HCT116 (cell line): ENCODE results near the gene STK32B. TPM values are rescaled to one million over a fixed set of nuclear protein-coding genes. Genes with fewer than 3 reads are reported as not detected.

Experiments used
- ATAC-seq: fragments of 200-7000 bp; cut with Tn5 transposase; 2 replicates; pipeline ENCODE4 v1.9.1; 2020; ENCODE audit warnings: mild to moderate bottlenecking, moderate library complexity
- BruUV-seq: library from RNA; stranded (reverse); fragments of 400-500 nt; replicated peaks from 2 replicates; lab custom pipeline; 2021; lab: Mats Ljungman, UMichigan
- CTCF ChIA-PET: fragments of 300-600 bp; sonication (Branson Sonifier 250); formaldehyde crosslinking; loops from one replicate; lab custom pipeline; 2021; ENCODE audit warnings: antibody characterized with exemption; lab: Charles Lee
- POLR2A ChIA-PET: fragments of 300-600, 350-600 bp; sonication (Branson Sonifier 250); formaldehyde crosslinking; loops from one replicate; lab custom pipeline; 2021; ENCODE audit warnings: antibody characterized with exemption; lab: Charles Lee
- RAD21 ChIA-PET, 2 experiments: fragments of 300-600 bp; sonication (Branson Sonifier 250); formaldehyde crosslinking; loops; one replicate each; lab custom pipeline; 2023; ENCODE audit warnings: low total read pairs in 2 of 2; ENCODE audit not compliant: uncharacterized antibody in 2 of 2, unreplicated experiment in 2 of 2, low non-redundant PET in 1 of 2; lab: Charles Lee
- DNase-seq: peaks from one replicate; pipeline ENCODE4 v3.0.0-alpha.2; 2010; ENCODE audit warnings: low read depth, low spot score
- H2AFZ ChIP-seq: fragments of 200-600 bp; shearing (Covaris generic), sonication (generic); 2 replicates; pipeline ENCODE4 v1.6.1; 2017; ENCODE audit warnings: low read depth, mixed run types, mixed read lengths, antibody characterized with exemption, low read length; ENCODE audit not compliant: poor library complexity, severe bottlenecking
- H3K27ac ChIP-seq: 2 replicates; pipeline ENCODE4 v1.5.1; 2012; ENCODE audit warnings: low read depth, low read length
- H3K27me3 ChIP-seq: fragments of 200-600 bp; sonication (generic); 2 replicates; pipeline ENCODE4 v1.6.1; 2016; ENCODE audit warnings: mixed run types, low read length, mixed read lengths; ENCODE audit not compliant: insufficient read depth
- H3K36me3 ChIP-seq, 2 experiments: fragments of 200-500 bp in 1 of 2; fragments of 200-600 bp in 1 of 2; sonication (Bioruptor generic) in 1 of 2; sonication (generic) in 1 of 2; 2 replicates each; pipeline versions ENCODE4 v1.5.1 to v1.6.1; 2014 to 2016; ENCODE audit warnings: low read length in 2 of 2, inconsistent platforms in 1 of 2, mixed read lengths in 1 of 2, mixed run types in 1 of 2; ENCODE audit not compliant: insufficient read depth in 2 of 2, control insufficient read depth in 1 of 2
- H3K4me1 ChIP-seq, 2 experiments: fragments of 200-600 bp in 1 of 2; sonication (generic) in 1 of 2; 2 replicates each; pipeline versions ENCODE4 v1.5.1 to v1.6.1; 2012 to 2017; ENCODE audit warnings: low read length in 2 of 2, inconsistent platforms in 1 of 2, mild to moderate bottlenecking in 1 of 2, mixed read lengths in 1 of 2, mixed run types in 1 of 2, moderate library complexity in 1 of 2; ENCODE audit not compliant: insufficient read depth in 2 of 2, control insufficient read depth in 1 of 2
- H3K4me2 ChIP-seq: fragments of 200-600 bp; sonication (generic); 2 replicates; pipeline ENCODE4 v1.6.1; 2017; ENCODE audit warnings: mixed run types, low read length, mixed read lengths
- H3K4me3 ChIP-seq, 2 experiments: fragments of 200-600 bp in 1 of 2; sonication (generic) in 1 of 2; replicated peaks in 1 of 2; 2 replicates each; pipeline ENCODE4 v1.5.1; 2011 to 2016; ENCODE audit warnings: low read length in 2 of 2, control low read depth in 1 of 2, low read depth in 1 of 2, mild to moderate bottlenecking in 1 of 2, mixed read lengths in 1 of 2, mixed run types in 1 of 2
- H3K79me2 ChIP-seq: fragments of 200-600 bp; sonication (generic); 2 replicates; pipeline ENCODE4 v1.6.1; 2017; ENCODE audit warnings: mild to moderate bottlenecking, mixed run types, low read length, moderate library complexity, mixed read lengths; ENCODE audit not compliant: insufficient read depth
- H3K9ac ChIP-seq: fragments of 200-600 bp; sonication (generic); 2 replicates; pipeline ENCODE4 v1.6.1; 2016; ENCODE audit warnings: low read length, mixed read lengths
- H3K9me2 ChIP-seq: fragments of 200-600 bp; sonication (generic), shearing (Covaris generic); 2 replicates; pipeline ENCODE4 v1.6.1; 2017; ENCODE audit warnings: mixed run types, mild to moderate bottlenecking, moderate library complexity; ENCODE audit not compliant: insufficient read depth
- H3K9me3 ChIP-seq, 2 experiments: fragments of 200-500 bp in 1 of 2; fragments of 200-600 bp in 1 of 2; sonication (Bioruptor generic) in 1 of 2; sonication (generic) in 1 of 2; 2 replicates each; pipeline ENCODE4 v1.6.1; 2014 to 2017; ENCODE audit warnings: low read length in 2 of 2, mixed read lengths in 2 of 2, inconsistent platforms in 1 of 2, low read depth in 1 of 2, mild to moderate bottlenecking in 1 of 2, mixed run types in 1 of 2, moderate library complexity in 1 of 2; ENCODE audit not compliant: control insufficient read depth in 1 of 2, insufficient read depth in 1 of 2
- H4K20me1 ChIP-seq: fragments of 200-600 bp; sonication (generic), shearing (Covaris generic); 2 replicates; pipeline ENCODE4 v1.6.1; 2017; ENCODE audit warnings: mixed run types, mild to moderate bottlenecking, moderate library complexity; ENCODE audit not compliant: insufficient read depth
- ATF3 ChIP-seq: IDR thresholded peaks from 2 replicates; pipeline ENCODE4 v1.6.1; 2012
- CBX3 ChIP-seq: IDR thresholded peaks from 2 replicates; pipeline ENCODE4 v1.6.1; 2012; ENCODE audit warnings: low read depth
- CEBPB ChIP-seq: IDR thresholded peaks from 2 replicates; pipeline ENCODE4 v1.6.1; 2012; ENCODE audit warnings: low read depth
- ELF1 ChIP-seq: IDR thresholded peaks from 2 replicates; pipeline ENCODE4 v1.6.1; 2012; ENCODE audit warnings: low read depth, borderline replicate concordance
- EZH2 ChIP-seq: fragments of 200-600 bp; sonication (generic); IDR thresholded peaks from 2 replicates; pipeline ENCODE4 v1.6.1; 2017; ENCODE audit warnings: antibody characterized with exemption, mixed run types
- EZH2phosphoT487 ChIP-seq: fragments of 200-600 bp; IDR thresholded peaks from 2 replicates; pipeline ENCODE4 v1.6.1; 2018; ENCODE audit warnings: antibody characterized with exemption, borderline replicate concordance
- FOSL1 ChIP-seq: IDR thresholded peaks from 2 replicates; pipeline ENCODE4 v1.6.1; 2012; ENCODE audit warnings: low read depth
- MAX ChIP-seq: IDR thresholded peaks from 2 replicates; pipeline ENCODE4 v1.6.1; 2012
- POLR2A ChIP-seq: IDR thresholded peaks from 2 replicates; pipeline ENCODE4 v1.7.0; 2011; ENCODE audit warnings: borderline replicate concordance; ENCODE audit not compliant: insufficient read depth, insufficient read length; ENCODE audit errors: extremely low read depth
- POLR2AphosphoS5 ChIP-seq: IDR thresholded peaks from 2 replicates; pipeline ENCODE4 v1.6.1; 2011; ENCODE audit warnings: mild to moderate bottlenecking, low read depth, low read length, moderate library complexity
- RAD21 ChIP-seq: IDR thresholded peaks from 2 replicates; pipeline ENCODE4 v1.6.1; 2012; ENCODE audit warnings: low read depth, mild to moderate bottlenecking
- REST ChIP-seq: IDR thresholded peaks from 2 replicates; pipeline ENCODE4 v1.6.1; 2012; ENCODE audit warnings: low read depth
- SIN3A ChIP-seq: IDR thresholded peaks from 2 replicates; pipeline ENCODE4 v1.6.1; 2012; ENCODE audit warnings: low read depth
- SRF ChIP-seq: IDR thresholded peaks from 2 replicates; pipeline ENCODE4 v1.6.1; 2012; ENCODE audit warnings: low read depth
- TCF7L2 ChIP-seq: IDR thresholded peaks from 2 replicates; pipeline ENCODE4 v1.7.0; 2011; ENCODE audit warnings: borderline replicate concordance, inconsistent platforms; ENCODE audit not compliant: insufficient read depth, insufficient read length; ENCODE audit errors: extremely low read depth
- YY1 ChIP-seq: IDR thresholded peaks from 2 replicates; pipeline ENCODE4 v1.6.1; 2011; ENCODE audit warnings: low read length, low read depth, moderate library complexity, mild to moderate bottlenecking; ENCODE audit not compliant: insufficient replicate concordance; ENCODE audit errors: extremely low read depth
- ZBTB33 ChIP-seq: IDR thresholded peaks from 2 replicates; pipeline ENCODE4 v1.6.1; 2011; ENCODE audit warnings: mild to moderate bottlenecking, low read length, moderate library complexity; ENCODE audit not compliant: insufficient replicate concordance; ENCODE audit errors: extremely low read depth
- ZFX ChIP-seq: fragments of 450-650 bp; IDR thresholded peaks from 2 replicates; pipeline ENCODE4 v1.6.1; 2017
- ZNF274 ChIP-seq: fragments of 200-500 bp; sonication (Bioruptor generic); IDR thresholded peaks from 2 replicates; pipeline ENCODE4 v1.6.1; 2014; ENCODE audit warnings: mild to moderate bottlenecking, low read depth, low read length, inconsistent platforms
- intact Hi-C: fragments of 100-400 bp; cut with micrococcal nuclease; formaldehyde crosslinking; loops from 2 replicates; pipeline ENCODE4 v1.10.0; 2022
- total RNA-seq: library from RNA; stranded (reverse); gene quantifications from one replicate; pipeline ENCODE4 v1.2.1, GENCODE V29; 2021; ENCODE audit not compliant: unreplicated experiment
- TF ChIP-seq, protein P1 (sequence below), 3 experiments: fragments of 200-600 bp in 1 of 3; sonication (generic) in 1 of 3; IDR thresholded peaks in 2 of 3; conservative IDR thresholded peaks in 1 of 3; 2 replicates each; pipeline ENCODE4 v1.5.1; 2012 to 2017; ENCODE audit warnings: low read depth in 2 of 3, low read length in 2 of 3, antibody characterized with exemption in 1 of 3, borderline replicate concordance in 1 of 3, control low read depth in 1 of 3, mild to moderate bottlenecking in 1 of 3, mixed read lengths in 1 of 3, mixed run types in 1 of 3, moderate library complexity in 1 of 3; ENCODE audit not compliant: insufficient read depth in 1 of 3

STK32B gene
- total RNA-seq, 1 experiment from 2014 or later, result not detected

- ChIA-PET CTCF (no interaction called here), RAD21 (no interaction called here), POLR2A (no interaction called here)
- no peak for DNase-seq
- Histone ChIP-seq H3K27ac (no peak overlapping the region), H3K4me1 (no peaks in the 10 kb centered on the region), H3K27me3 (peaks cover 66% of the 10 kb centered on the region), H4K20me1 (no peaks in the 10 kb centered on the region), H3K9me3 (no peaks in the 10 kb centered on the region), H3K4me3 (no peak overlapping the region), H3K9ac (no peak overlapping the region), H3K79me2 (no peaks in the 10 kb centered on the region), H3K36me3 (no peaks in the 10 kb centered on the region), H3K9me2 (no peaks in the 10 kb centered on the region), H3K4me2 (no peak overlapping the region), H2AFZ (no peak overlapping the region)
- intact Hi-C loops, result no loop called here
- no TSS peak for BruUV-seq
- TF ChIP-seq ZNF274 (no peak), EZH2phosphoT487 (no peak), CBX3 (no peak), SRF (no peak), MAX (no peak), EZH2 (no peak), FOSL1 (no peak), REST (no peak), RAD21 (no peak), CEBPB (no peak), ZFX (no peak), POLR2AphosphoS5 (no peak), TCF7L2 (no peak), ELF1 (no peak), ATF3 (no peak), POLR2A (no peak), YY1 (no peak), SIN3A (no peak), ZBTB33 (no peak)
- TF ChIP-seq, protein P1, sequence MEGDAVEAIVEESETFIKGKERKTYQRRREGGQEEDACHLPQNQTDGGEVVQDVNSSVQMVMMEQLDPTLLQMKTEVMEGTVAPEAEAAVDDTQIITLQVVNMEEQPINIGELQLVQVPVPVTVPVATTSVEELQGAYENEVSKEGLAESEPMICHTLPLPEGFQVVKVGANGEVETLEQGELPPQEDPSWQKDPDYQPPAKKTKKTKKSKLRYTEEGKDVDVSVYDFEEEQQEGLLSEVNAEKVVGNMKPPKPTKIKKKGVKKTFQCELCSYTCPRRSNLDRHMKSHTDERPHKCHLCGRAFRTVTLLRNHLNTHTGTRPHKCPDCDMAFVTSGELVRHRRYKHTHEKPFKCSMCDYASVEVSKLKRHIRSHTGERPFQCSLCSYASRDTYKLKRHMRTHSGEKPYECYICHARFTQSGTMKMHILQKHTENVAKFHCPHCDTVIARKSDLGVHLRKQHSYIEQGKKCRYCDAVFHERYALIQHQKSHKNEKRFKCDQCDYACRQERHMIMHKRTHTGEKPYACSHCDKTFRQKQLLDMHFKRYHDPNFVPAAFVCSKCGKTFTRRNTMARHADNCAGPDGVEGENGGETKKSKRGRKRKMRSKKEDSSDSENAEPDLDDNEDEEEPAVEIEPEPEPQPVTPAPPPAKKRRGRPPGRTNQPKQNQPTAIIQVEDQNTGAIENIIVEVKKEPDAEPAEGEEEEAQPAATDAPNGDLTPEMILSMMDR (IDR thresholded peaks at IDR 0.05 in 2 of 3, conservative IDR thresholded peaks at IDR 0.05 in 1 of 3; ENCODE audit: borderline replicate concordance in 1 of 3, insufficient read depth in 1 of 3, low read depth in 2 of 3, low read length in 2 of 3), result no peak
- ATAC-seq, result no peak
Measured at GRCh38 chr4:5003372-5003857, 47.9 kb upstream of the STK32B start.
